ENCODE data around the gene USP3. TPM values are rescaled to one million over a fixed set of nuclear protein-coding genes. Genes with fewer than 3 reads are reported as not detected.
A peak's percentile ranks its signal among the peaks of the same experiment; 100 is the strongest.

The USP3 gene
- total RNA-seq, 1 donor from 2014 or later: 80.0 TPM

DNA sequence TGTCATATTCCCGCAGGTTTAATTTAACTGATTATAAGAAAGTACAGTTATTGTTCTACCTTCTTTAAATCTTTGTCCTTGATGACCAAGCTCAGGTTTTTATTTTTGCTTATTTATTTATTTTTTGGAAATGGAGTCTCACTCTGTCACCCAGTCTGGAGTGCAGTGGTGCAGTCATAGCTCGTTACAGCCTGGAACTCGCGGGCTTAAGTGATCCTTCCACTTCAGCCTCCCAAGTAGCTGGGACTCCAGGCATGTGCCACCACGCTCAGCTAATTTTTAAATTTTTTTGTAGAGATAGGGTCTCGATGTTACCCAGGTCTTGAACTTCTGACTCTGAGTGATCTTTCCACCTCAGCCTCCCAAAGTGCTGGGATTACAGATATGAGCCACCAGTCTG, 8.9 kb downstream of the USP3 start:
- Mint-ChIP-seq H3K36me3 (ENCODE audit: low read depth) (no peaks in the 10 kb centered on the region), H3K27ac (ENCODE audit: unreplicated experiment) (no peak overlapping the region), H3K27me3 (ENCODE audit: low read depth) (no peaks in the 10 kb centered on the region), H3K9me3 (no peaks in the 10 kb centered on the region), H3K4me3 (no peak overlapping the region), H3K4me1 (peaks cover 63% of the 10 kb centered on the region)
- TF ChIP-seq, protein P1, sequence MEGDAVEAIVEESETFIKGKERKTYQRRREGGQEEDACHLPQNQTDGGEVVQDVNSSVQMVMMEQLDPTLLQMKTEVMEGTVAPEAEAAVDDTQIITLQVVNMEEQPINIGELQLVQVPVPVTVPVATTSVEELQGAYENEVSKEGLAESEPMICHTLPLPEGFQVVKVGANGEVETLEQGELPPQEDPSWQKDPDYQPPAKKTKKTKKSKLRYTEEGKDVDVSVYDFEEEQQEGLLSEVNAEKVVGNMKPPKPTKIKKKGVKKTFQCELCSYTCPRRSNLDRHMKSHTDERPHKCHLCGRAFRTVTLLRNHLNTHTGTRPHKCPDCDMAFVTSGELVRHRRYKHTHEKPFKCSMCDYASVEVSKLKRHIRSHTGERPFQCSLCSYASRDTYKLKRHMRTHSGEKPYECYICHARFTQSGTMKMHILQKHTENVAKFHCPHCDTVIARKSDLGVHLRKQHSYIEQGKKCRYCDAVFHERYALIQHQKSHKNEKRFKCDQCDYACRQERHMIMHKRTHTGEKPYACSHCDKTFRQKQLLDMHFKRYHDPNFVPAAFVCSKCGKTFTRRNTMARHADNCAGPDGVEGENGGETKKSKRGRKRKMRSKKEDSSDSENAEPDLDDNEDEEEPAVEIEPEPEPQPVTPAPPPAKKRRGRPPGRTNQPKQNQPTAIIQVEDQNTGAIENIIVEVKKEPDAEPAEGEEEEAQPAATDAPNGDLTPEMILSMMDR (conservative IDR thresholded peaks at IDR 0.05): no peak
- no peak for DNase-seq (ENCODE audit: low read depth, low spot score)

DNA sequence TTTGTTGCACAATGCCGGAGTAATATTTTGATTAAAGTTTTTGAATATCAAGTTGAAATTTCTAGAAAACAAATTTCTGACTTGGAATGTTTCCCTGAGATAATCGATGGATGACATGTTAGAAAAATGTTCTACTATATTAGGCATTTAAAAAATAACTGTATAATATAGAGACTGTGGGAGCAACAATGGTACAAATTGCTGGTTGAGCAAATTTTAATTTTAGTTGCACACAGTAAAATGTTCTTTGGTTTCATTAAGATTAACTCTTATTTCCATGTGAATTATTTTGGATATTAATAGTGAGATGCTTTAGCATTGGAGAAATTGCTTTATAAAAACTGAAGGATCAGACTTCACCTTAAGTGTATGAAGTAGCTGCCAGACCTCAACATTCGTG, 9.3 kb downstream of the USP3 start:
- no peak overlapping the region for H3K27ac Mint-ChIP-seq (ENCODE audit: unreplicated experiment)
- no peaks in the 10 kb centered on the region for H3K36me3 Mint-ChIP-seq (ENCODE audit: low read depth)
- no peaks in the 10 kb centered on the region for H3K27me3 Mint-ChIP-seq (ENCODE audit: low read depth)
- peaks cover 59% of the 10 kb centered on the region for H3K4me1 Mint-ChIP-seq
- no peak overlapping the region for H3K4me3 Mint-ChIP-seq
- DNase-seq (ENCODE audit: low read depth, low spot score): no peak
- no peaks in the 10 kb centered on the region for H3K9me3 Mint-ChIP-seq
- TF ChIP-seq, protein P1 (conservative IDR thresholded peaks at IDR 0.05): no peak

DNA sequence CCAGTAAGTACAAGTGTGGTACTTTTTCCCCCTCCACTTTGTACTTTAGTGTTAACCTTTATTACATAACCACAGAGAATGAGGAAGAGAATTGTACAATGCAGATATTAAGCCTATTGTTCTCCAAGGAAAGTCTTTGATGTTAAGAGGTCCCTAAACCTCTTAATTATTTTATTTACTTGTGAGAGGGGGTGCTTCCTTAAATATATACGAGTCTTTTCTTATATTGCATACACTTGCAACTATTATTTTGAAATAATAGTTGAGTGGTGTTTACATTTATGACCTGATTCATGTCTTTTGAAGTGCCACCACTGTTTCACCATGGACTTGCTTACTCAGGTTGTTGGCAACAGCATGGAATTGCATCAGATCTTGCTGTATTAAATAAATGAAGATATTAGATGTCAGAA, 10.1 kb downstream of the USP3 start:
- TF ChIP-seq, protein P1 (conservative IDR thresholded peaks at IDR 0.05): no peak
- Mint-ChIP-seq H3K9me3 (no peaks in the 10 kb centered on the region), H3K27me3 (ENCODE audit: low read depth) (no peaks in the 10 kb centered on the region), H3K4me3 (no peak overlapping the region), H3K36me3 (ENCODE audit: low read depth) (no peaks in the 10 kb centered on the region), H3K4me1 (peaks cover 52% of the 10 kb centered on the region), H3K27ac (ENCODE audit: unreplicated experiment) (no peak overlapping the region)
- no peak for DNase-seq (ENCODE audit: low read depth, low spot score)

DNA sequence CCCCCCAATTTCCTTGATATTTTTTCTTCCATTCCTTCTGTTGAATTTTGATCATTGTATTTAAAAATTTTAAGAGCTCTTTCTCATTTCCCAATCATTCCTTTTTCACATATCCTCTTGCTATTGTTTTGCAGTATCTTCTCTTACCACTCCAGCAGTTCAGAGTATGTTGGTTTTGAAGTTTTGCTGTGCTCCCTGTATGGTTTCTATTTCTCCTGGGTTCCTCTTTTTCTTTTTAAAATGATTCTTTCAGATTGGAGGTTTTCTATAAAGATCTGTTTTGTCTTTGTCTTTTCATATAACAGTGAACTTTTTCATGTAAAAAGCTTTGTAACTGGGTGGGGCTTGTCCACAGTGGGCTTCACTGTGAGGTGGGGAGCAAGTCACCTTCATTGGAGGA, 12.8 kb downstream of the USP3 start:
- TF ChIP-seq, protein P1 (conservative IDR thresholded peaks at IDR 0.05): no peak
- DNase-seq (ENCODE audit: low read depth, low spot score): no peak
- Mint-ChIP-seq H3K9me3 (no peaks in the 10 kb centered on the region), H3K27me3 (ENCODE audit: low read depth) (no peaks in the 10 kb centered on the region), H3K4me3 (no peak overlapping the region), H3K27ac (ENCODE audit: unreplicated experiment) (peak overlapping the region; percentile 57), H3K4me1 (peaks cover 43% of the 10 kb centered on the region), H3K36me3 (ENCODE audit: low read depth) (no peaks in the 10 kb centered on the region)

DNA sequence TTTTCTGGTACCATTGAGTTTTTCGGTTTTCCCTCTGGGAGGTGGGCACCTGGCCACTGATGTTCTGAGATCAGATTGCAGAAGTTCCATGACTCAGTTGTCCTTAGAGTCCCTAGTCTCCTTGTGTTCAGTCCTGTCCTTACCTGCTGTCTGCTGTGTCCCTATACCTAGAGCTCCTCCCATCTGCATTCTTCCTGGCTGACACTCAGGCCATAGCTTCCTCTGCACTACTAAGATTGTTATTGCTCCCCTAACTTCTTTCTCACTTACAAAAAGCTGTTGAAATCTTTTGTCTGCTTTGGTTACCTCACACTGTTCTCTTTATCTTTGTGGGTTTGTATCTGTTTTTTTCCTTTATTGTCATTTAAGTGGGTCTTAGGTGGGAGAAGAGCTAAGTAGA, 13.2 kb downstream of the USP3 start:
- no peaks in the 10 kb centered on the region for H3K9me3 Mint-ChIP-seq
- H3K27ac Mint-ChIP-seq (ENCODE audit: unreplicated experiment): no peak overlapping the region
- no peak for DNase-seq (ENCODE audit: low read depth, low spot score)
- H3K36me3 Mint-ChIP-seq (ENCODE audit: low read depth): no peaks in the 10 kb centered on the region
- TF ChIP-seq, protein P1 (conservative IDR thresholded peaks at IDR 0.05): no peak
- H3K4me1 Mint-ChIP-seq: peaks cover 44% of the 10 kb centered on the region
- H3K4me3 Mint-ChIP-seq: no peak overlapping the region
- no peaks in the 10 kb centered on the region for H3K27me3 Mint-ChIP-seq (ENCODE audit: low read depth)

DNA sequence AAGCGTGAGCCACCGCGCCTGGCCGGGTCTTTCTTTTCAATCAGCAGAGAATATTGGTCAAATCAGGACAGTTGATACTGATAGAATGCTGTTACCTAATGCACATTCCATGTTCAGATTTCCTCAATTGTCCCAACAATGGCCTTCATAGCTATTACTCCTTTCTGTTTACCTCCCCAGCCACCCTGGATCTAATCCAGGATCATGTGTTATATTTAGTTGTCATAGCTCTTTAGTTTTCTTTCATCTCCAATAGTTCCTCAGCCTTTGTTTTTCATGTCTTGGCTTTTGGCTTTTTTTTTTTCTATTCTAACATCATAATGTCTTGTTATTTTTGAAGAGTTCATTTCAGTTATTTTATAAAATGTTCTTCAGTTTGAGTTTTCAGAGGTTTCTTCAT, 14.6 kb downstream of the USP3 start:
- no peak overlapping the region for H3K27ac Mint-ChIP-seq (ENCODE audit: unreplicated experiment)
- no peaks in the 10 kb centered on the region for H3K27me3 Mint-ChIP-seq (ENCODE audit: low read depth)
- H3K4me3 Mint-ChIP-seq: no peak overlapping the region
- H3K36me3 Mint-ChIP-seq (ENCODE audit: low read depth): no peaks in the 10 kb centered on the region
- TF ChIP-seq, protein P1 (conservative IDR thresholded peaks at IDR 0.05): no peak
- peaks cover 53% of the 10 kb centered on the region for H3K4me1 Mint-ChIP-seq
- DNase-seq (ENCODE audit: low read depth, low spot score): no peak
- H3K9me3 Mint-ChIP-seq: no peaks in the 10 kb centered on the region

Measured in neural crest cell (in vitro differentiated cells).